SU-DHL-6 (cell line): ENCODE measurements around the gene FOXD3.

Source experiments
- EZH2phosphoT487 ChIP-seq: fragments of 200-600 bp; sonication (generic), shearing (Covaris generic); conservative IDR thresholded peaks from 2 replicates; pipeline ENCODE4 v1.6.1; 2018; ENCODE audit warnings: mild to moderate bottlenecking, antibody characterized with exemption, low read length, moderate library complexity, mixed read lengths
- TF ChIP-seq, protein P1 (sequence below): fragments of 200-600 bp; sonication (generic); IDR thresholded peaks from one replicate; pipeline ENCODE4 v1.5.1; 2017; ENCODE audit warnings: antibody characterized with exemption, mild to moderate bottlenecking, low read length, moderate library complexity; ENCODE audit not compliant: insufficient read depth, poor library complexity, severe bottlenecking

DNA sequence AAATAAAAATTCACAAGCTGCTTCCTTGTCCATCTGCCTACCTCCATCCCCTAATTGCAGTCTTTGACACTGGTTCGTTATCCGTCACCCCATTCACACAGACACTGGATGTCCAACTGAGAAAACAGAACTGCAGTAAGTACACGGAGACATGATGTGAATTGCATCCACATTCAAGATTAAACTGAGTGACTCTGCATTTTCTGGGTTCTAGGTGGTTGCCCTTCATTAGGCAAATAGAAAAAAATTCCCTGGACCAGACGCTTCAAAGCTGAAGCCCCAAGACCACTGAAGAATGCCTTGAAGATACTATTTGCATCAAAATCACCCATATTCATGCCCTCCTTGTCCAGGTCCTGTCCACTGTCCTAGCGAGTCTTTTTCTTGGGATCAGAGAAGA, 37.2 kb downstream of the FOXD3 start:
- TF ChIP-seq EZH2phosphoT487 = no peak
- TF ChIP-seq, protein P1, sequence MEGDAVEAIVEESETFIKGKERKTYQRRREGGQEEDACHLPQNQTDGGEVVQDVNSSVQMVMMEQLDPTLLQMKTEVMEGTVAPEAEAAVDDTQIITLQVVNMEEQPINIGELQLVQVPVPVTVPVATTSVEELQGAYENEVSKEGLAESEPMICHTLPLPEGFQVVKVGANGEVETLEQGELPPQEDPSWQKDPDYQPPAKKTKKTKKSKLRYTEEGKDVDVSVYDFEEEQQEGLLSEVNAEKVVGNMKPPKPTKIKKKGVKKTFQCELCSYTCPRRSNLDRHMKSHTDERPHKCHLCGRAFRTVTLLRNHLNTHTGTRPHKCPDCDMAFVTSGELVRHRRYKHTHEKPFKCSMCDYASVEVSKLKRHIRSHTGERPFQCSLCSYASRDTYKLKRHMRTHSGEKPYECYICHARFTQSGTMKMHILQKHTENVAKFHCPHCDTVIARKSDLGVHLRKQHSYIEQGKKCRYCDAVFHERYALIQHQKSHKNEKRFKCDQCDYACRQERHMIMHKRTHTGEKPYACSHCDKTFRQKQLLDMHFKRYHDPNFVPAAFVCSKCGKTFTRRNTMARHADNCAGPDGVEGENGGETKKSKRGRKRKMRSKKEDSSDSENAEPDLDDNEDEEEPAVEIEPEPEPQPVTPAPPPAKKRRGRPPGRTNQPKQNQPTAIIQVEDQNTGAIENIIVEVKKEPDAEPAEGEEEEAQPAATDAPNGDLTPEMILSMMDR = no peak
